Activated naive CD8-positive, alpha-beta T cell treated with anti-CD3 and anti-CD28 coated beads, Interleukin-2, amount 10 ng/mL, durations not matched to agents 7 days and 5 days (primary cell): Measurements from ENCODE around the gene SUMF1. TPM values are rescaled to one million over a fixed set of nuclear protein-coding genes. Genes with fewer than 3 reads are reported as not detected.
"Not testable (repeated sequence)": the region's sequence is repeated elsewhere in the genome, so short reads cannot be mapped to it uniquely, and the experiment has no call there.

Experiments used
- ATAC-seq: fragments of 150-1000 bp; cut with Tn5 transposase; one replicate; pipeline ENCODE4 v1.10.0; 2021; ENCODE audit warnings: low read depth, moderate library complexity
- POLR2A ChIA-PET: fragments of 350-600 bp; sonication (Branson Sonifier 250); formaldehyde crosslinking; loops from one replicate; lab custom pipeline; 2021; ENCODE audit warnings: antibody characterized with exemption; lab: Charles Lee
- DNase-seq: peaks from one replicate; pipeline ENCODE4 v3.0.0; 2021
- H3K27ac Mint-ChIP-seq: one replicate; pipeline ENCODE4 v1.8.0; 2022; ENCODE audit warnings: mild to moderate bottlenecking, mixed read lengths
- H3K27me3 Mint-ChIP-seq: one replicate; pipeline ENCODE4 v1.8.0; 2022; ENCODE audit warnings: mild to moderate bottlenecking, moderate library complexity, mixed read lengths
- H3K36me3 Mint-ChIP-seq: one replicate; pipeline ENCODE4 v1.8.0; 2021; ENCODE audit warnings: mild to moderate bottlenecking, mixed read lengths
- H3K4me1 Mint-ChIP-seq: one replicate; pipeline ENCODE4 v1.8.0; 2021; ENCODE audit warnings: mixed read lengths
- H3K4me3 Mint-ChIP-seq: one replicate; pipeline ENCODE4 v1.8.0; 2022; ENCODE audit warnings: mild to moderate bottlenecking, moderate library complexity, mixed read lengths
- H3K9me3 Mint-ChIP-seq: one replicate; pipeline ENCODE4 v1.8.0; 2021; ENCODE audit warnings: mixed read lengths
- total RNA-seq, 2 experiments: library from RNA; stranded (reverse); gene quantifications; one replicate each; pipeline ENCODE4 v1.2.3, GENCODE V29; 2021

The SUMF1 gene
- total RNA-seq, 2 experiments from 2014 or later, result 9.1 to 13.7 TPM

DNA sequence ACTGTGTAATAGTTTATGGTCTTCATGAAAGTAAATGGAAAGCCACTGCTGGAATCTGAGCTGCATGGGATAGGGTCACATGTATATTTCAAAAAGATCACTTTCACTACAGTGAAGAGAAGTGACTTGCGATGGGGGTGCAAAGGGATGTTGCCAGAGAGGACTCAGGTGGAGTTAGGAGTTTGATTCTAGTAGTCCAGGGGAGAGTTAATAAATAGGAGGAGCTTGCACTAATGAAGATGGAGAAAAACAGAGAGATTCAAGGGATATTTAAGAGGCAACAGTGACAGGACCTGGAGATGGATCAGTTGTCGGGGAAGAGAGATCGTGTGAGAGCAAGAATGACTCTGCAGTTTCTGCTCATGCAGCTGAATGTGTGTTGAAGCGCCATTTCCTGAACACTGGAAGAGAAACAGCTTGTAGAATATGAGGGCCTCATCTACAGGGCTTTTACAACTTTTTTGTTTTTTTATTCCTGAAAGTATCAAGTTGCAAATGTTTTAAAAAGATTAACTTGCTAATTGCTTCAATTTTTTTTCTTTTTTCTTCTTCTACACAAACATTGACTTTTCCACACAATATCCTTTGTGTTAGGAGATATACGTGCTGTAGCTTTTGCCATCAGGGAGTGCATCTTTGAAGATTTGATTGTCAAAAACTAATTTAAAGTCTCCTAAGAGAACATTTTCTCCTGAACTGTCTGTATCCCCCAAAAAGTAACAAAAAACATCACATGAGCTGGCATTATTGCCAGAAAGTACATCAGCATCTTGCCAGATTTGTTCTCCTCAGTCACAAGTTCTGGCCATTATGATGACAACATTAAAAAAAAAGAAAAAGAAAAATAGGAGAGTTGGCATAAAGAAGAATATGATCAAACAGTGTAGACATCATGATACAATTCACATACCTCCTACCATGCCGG, 126.4 kb downstream of the SUMF1 start:
- no peaks in the 10 kb centered on the region for H3K27me3 Mint-ChIP-seq
- H3K9me3 Mint-ChIP-seq, result no peaks in the 10 kb centered on the region
- H3K27ac Mint-ChIP-seq, result no peak overlapping the region
- H3K4me3 Mint-ChIP-seq, result no peak overlapping the region
- ATAC-seq (no peak), DNase-seq (no peak)
- peaks cover 12% of the 10 kb centered on the region for H3K4me1 Mint-ChIP-seq
- peaks cover 2% of the 10 kb centered on the region for H3K36me3 Mint-ChIP-seq
- POLR2A ChIA-PET, result no interaction called here

DNA sequence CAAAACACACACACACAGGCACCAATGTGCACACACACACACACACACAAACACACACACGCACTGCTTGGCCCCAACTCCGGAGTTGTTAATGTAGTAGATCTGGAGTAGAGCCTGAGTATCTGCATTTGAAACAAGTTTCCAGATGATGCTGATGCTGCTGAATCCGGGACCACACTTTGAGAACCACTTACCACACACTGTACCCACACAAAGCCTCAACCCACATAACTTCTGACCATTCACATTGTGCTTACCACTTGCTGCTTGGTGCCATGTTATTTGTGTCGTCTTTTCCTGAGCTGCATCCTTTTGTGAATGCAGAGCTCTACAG, 127.0 kb downstream of the SUMF1 start:
- Mint-ChIP-seq H3K27ac (no peak overlapping the region), H3K4me3 (no peak overlapping the region), H3K27me3 (no peaks in the 10 kb centered on the region), H3K36me3 (peaks cover 2% of the 10 kb centered on the region), H3K9me3 (no peaks in the 10 kb centered on the region), H3K4me1 (peaks cover 12% of the 10 kb centered on the region)
- DNase-seq (no peak), ATAC-seq (no peak)
- POLR2A ChIA-PET, result no interaction called here

DNA sequence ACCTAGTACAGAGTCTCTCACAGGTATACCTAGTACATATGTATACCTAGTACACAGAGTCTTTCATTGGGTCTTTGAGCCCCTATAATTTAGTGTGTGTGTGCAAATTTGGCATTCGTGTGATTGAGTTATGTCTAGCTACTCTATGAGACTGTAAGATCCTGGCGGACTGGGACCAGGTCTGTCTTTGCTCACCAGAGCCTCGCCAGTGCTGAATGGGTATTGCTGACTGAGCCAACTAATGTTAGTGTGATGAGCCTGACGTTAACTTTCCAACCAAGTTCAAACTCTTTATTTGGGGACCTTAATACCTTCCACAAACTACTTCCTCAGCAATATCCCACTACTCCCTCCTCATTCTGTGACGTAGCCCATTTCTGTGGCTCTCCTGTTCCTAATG, 128.3 kb downstream of the SUMF1 start:
- DNase-seq (no peak), ATAC-seq (no peak)
- Mint-ChIP-seq H3K36me3 (peaks cover 2% of the 10 kb centered on the region), H3K9me3 (no peaks in the 10 kb centered on the region), H3K27me3 (no peaks in the 10 kb centered on the region), H3K4me1 (peaks cover 12% of the 10 kb centered on the region), H3K27ac (no peak overlapping the region), H3K4me3 (no peak overlapping the region)
- POLR2A ChIA-PET, result no interaction called here

DNA sequence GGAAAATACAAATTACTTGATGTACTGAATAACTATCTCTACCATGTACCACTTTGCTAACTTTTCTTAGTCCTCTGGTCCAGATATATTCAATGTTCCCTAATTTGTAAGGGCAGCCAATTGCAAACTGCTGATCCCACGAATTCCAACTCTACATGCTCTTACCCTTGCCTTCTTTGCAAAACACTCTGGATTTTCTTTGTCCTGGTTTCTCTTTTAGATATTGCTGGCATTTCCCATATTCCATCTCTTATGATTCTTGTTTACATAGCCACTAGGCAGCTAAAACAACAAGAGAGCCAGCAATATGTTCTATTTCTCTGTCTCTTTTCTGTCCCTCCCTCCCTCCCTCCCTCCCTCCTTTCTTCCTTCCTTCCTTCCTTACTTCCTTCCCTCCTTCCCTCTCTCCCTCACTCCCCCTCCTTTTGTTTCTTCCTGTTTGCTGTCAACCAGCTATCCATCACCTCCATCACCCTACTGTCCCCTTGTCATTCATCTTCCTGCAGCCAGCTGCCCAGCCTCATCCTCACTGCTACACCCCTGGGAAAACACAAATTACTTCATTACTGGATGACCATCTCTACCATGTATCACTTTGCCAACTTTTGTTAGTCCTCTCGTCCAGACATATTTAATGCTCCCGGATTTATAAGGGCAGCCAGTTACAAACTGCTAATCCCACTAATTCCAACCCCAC, 130.1 kb downstream of the SUMF1 start:
- Mint-ChIP-seq H3K27me3 (no peaks in the 10 kb centered on the region), H3K36me3 (peaks cover 2% of the 10 kb centered on the region), H3K27ac (no peak overlapping the region), H3K9me3 (no peaks in the 10 kb centered on the region), H3K4me1 (peaks cover 12% of the 10 kb centered on the region), H3K4me3 (no peak overlapping the region)
- DNase-seq (no peak), ATAC-seq (no peak)
- POLR2A ChIA-PET, result no interaction called here

DNA sequence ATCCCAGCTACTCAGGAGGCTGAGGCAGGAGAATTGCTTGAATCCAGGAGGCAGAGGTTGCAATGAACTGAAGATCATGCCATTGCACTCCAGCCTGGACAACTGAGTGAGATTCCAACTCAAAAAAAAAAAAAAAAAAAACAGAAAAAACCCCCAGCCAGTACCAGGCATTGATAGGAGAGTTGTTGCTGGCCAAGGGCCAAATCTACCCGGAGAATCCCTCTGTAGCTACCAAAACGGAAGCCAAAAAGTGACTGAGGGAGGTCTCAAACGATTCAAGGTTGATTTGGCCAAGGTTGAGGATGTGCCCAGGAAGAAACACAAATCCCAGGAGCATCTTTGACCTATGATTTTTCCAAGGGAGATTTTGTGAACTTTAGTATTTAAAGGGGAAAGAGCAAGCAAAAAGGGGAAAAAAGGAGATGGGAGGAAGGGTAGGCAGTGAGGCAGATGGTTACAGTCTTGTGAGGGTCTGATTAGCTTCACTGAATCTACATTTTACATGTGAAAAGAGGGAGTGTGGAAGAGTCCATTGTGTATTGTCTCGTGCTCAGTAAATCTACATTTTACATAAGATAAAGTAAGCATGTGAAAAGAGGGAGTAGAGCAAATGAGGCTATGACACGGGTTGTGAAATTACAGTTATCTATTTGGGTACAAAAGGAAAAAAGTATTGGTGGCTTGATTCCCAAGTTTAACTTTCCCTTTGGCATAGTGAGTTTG, 131.1 kb downstream of the SUMF1 start:
- no peak overlapping the region for H3K4me3 Mint-ChIP-seq
- no peak overlapping the region for H3K27ac Mint-ChIP-seq
- H3K9me3 Mint-ChIP-seq, result no peaks in the 10 kb centered on the region
- DNase-seq (no peak), ATAC-seq (no peak)
- POLR2A ChIA-PET, result no interaction called here
- H3K4me1 Mint-ChIP-seq, result peaks cover 11% of the 10 kb centered on the region
- no peaks in the 10 kb centered on the region for H3K27me3 Mint-ChIP-seq
- peaks cover 2% of the 10 kb centered on the region for H3K36me3 Mint-ChIP-seq

DNA sequence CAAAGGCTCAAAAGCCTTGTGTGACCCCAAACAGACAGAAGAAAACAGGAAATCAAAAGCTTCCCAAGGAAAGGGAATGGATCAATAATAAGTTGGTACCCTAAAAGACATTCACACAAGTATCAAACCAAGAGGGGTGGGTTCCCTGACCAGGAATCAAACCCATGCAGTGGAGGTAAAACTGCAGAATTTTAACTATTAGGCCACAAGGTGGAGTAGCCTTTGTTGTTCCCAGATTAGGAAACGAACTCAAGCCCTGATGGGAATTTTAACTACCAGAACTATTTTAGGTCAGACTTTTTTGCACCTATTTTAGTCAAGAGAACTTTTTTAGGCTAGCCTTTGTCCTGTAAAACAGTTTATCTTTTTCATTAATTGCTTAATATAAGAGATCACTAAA, 132.5 kb downstream of the SUMF1 start:
- POLR2A ChIA-PET, result no interaction called here
- Mint-ChIP-seq H3K36me3 (peaks cover 4% of the 10 kb centered on the region), H3K4me1 (peaks cover 5% of the 10 kb centered on the region), H3K27ac (no peak overlapping the region), H3K27me3 (no peaks in the 10 kb centered on the region), H3K9me3 (peaks cover 5% of the 10 kb centered on the region), H3K4me3 (no peak overlapping the region)
- ATAC-seq (no peak), DNase-seq (no peak)

DNA sequence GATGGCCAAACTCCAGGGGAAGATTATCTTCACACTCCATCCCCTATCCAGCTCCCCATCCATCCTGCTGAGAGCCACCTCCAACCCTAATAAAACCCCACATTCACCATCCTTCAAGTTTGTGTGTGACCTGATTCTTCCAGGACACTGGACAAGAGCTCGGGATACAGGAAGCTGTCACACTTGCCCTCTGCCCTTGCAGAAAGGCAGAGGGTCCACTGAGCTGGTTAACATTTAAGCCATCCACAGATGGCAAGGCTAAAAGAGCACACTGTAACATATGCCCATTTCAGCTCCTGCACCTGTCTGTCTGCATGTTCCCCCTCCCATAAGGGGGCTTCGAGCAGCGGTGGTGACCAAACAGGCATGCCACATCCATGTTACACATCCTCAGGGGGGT, 134.1 kb downstream of the SUMF1 start:
- Mint-ChIP-seq H3K27me3 (no peaks in the 10 kb centered on the region), H3K4me3 (no peak overlapping the region), H3K4me1 (peaks cover 5% of the 10 kb centered on the region), H3K36me3 (peaks cover 8% of the 10 kb centered on the region), H3K27ac (no peak overlapping the region), H3K9me3 (peaks cover 5% of the 10 kb centered on the region)
- POLR2A ChIA-PET, result no interaction called here
- no peak for DNase-seq
- ATAC-seq, result no peak

DNA sequence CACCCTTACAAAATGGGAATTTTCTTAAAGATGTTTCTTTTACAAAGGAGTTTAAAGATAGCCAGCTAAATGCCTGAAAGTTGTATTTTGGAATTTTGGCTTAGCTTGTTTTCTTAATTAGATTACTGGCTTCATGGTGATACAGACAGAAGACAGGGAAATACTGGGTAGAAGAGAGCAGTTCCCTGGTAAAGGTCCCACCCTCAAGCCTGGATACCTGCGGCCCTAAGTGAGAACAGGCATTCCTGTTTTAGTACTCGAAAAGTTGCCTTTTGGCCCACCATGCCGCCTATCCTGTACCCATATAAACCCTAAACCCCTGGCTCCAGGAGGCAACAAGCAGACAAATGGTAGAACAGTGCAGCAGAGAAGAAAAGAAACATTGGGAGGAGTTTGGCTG, 134.5 kb downstream of the SUMF1 start:
- POLR2A ChIA-PET, result no interaction called here
- peaks cover 5% of the 10 kb centered on the region for H3K9me3 Mint-ChIP-seq
- ATAC-seq, result no peak

DNA sequence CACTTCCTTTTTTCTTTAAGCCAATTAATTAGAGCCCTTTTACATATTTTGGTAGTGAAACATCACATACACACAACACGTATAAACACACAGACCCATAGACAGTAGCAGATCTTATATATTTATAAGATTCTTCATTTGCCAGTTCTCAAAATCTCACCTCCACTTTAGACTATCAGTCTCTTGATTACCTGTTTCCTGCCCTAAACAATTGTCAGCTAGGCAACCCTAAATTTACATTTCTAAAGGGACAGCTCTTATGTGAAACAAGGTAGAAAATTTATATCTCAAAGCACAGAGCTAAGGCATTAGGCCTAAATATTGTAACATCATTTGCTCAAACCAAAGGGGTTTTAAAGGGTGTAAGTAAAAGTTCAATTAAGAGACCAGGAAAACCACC, 135.0 kb downstream of the SUMF1 start:
- peaks cover 8% of the 10 kb centered on the region for H3K36me3 Mint-ChIP-seq

More for the DNA sequence above, 134.5 kb downstream of the SUMF1 start:
- Mint-ChIP-seq H3K36me3 (peaks cover 8% of the 10 kb centered on the region), H3K4me3 (no peak overlapping the region), H3K27ac (no peak overlapping the region), H3K27me3 (no peaks in the 10 kb centered on the region), H3K4me1 (peaks cover 3% of the 10 kb centered on the region)
- DNase-seq, result no peak

DNA sequence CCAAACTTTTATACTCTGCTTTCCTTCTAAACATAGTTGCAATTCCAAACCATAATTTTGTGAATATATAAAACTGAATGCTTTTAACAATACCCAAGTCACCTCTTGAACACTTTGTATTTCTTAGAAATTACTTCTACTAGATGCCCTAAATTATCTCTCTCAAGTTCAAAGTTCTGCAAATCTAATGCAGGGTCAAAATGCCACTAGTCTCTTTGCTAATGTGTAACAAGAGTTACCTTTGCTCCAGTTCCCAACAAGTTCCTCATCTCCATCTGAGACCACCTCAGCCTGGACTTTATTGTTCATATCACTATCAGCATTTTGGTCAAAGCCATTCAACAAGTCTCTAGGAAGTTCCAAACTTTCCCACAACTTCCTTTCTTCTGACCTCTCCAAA, 137.3 kb downstream of the SUMF1 start:
- POLR2A ChIA-PET, DNase-seq, ATAC-seq, H3K27me3 Mint-ChIP-seq, H3K9me3 Mint-ChIP-seq, H3K36me3 Mint-ChIP-seq, H3K27ac Mint-ChIP-seq, H3K4me3 Mint-ChIP-seq, H3K4me1 Mint-ChIP-seq: not testable (repeated sequence)

More for the DNA sequence above, 135.0 kb downstream of the SUMF1 start:
- H3K4me3 Mint-ChIP-seq, result no peak overlapping the region
- POLR2A ChIA-PET, result no interaction called here
- peaks cover 6% of the 10 kb centered on the region for H3K9me3 Mint-ChIP-seq
- H3K4me1 Mint-ChIP-seq, result peaks cover under 1% of the 10 kb centered on the region
- no peaks in the 10 kb centered on the region for H3K27me3 Mint-ChIP-seq
- H3K27ac Mint-ChIP-seq, result no peak overlapping the region
- ATAC-seq, result no peak
- DNase-seq, result no peak

DNA sequence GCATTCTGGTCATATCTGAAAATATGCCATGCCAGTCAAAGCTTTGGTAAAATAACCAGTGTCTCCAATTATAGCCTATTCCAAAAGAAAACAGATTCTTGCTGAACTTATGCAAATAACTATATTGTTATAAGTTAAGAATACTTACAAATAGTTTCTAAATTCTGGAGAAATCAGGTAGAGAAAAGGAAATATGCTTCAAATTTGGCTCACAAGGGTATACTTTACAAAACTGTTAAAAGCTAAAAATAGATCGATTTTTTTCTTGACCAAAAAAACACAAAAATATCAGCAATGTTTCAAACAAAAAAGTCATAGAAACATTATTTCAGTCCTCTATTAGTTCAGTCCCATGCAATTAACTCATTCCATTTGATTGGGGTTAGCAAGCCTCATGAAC, 140.2 kb downstream of the SUMF1 start:
- H3K36me3 Mint-ChIP-seq, result peaks cover 8% of the 10 kb centered on the region
- DNase-seq (no peak), ATAC-seq (no peak)
- no peaks in the 10 kb centered on the region for H3K27me3 Mint-ChIP-seq
- no peak overlapping the region for H3K27ac Mint-ChIP-seq
- peaks cover 8% of the 10 kb centered on the region for H3K9me3 Mint-ChIP-seq
- H3K4me1 Mint-ChIP-seq, result no peaks in the 10 kb centered on the region
- no peak overlapping the region for H3K4me3 Mint-ChIP-seq
- POLR2A ChIA-PET, result no interaction called here

DNA sequence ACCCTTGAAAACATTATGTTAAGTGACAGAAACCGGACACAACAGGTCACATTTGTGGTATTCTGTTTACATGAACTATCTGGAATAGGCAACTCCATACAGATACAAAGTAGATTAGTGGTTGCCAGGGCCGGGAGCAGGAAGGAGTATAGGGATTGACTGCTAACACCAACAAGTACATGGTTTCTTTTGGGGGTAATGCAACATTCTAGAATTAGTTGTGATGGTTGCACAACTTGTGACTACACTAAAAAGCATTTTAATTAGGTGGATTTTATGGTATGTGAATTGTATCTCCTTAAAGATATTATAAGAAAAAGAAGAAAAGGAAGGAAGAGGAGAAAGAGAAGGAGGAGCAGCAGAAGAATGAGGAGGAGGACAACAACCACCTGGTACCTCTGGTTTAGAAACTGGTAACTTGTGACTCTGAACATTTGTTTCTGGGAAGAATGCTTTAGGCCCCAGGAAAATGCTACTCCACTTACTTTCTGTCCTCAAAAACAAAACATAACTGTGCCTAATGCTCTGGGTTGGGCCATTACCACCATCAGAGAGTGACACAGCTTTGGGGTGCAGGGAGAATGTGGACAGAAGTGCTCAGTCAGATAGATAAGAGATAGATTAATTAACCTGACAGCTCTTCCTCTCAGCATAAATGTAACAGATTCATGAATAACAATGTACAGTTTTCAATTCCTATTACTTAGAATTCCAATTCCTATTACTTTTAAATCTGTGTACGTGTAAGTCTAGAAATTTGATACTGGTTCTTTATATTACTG, 143.6 kb downstream of the SUMF1 start:
- ATAC-seq (no peak), DNase-seq (no peak)
- POLR2A ChIA-PET, result no interaction called here
- Mint-ChIP-seq H3K36me3 (peaks cover under 1% of the 10 kb centered on the region), H3K9me3 (peaks cover 4% of the 10 kb centered on the region), H3K27me3 (no peaks in the 10 kb centered on the region), H3K27ac (no peak overlapping the region), H3K4me3 (no peak overlapping the region), H3K4me1 (no peaks in the 10 kb centered on the region)

DNA sequence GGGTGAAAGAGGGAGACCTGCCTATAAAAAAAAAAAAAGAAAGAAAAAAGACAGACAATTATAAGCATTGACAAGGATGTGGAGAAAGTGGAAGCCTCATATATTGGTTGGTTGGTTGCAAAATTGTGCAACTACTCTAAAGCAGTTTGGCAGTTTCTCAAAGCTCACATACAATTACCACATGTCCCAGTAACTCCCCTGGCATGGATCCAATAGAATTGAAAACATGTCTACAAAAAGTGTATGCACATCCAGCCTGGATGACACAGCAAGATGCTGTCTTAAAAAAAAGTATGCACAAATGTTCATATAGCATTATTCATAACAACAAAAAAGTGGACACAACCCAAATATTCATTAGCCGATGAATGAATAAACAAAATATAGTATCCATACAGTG, 144.4 kb downstream of the SUMF1 start:
- Mint-ChIP-seq H3K27ac (no peak overlapping the region), H3K9me3 (peaks cover 4% of the 10 kb centered on the region), H3K4me3 (no peak overlapping the region), H3K4me1 (no peaks in the 10 kb centered on the region), H3K27me3 (no peaks in the 10 kb centered on the region), H3K36me3 (no peaks in the 10 kb centered on the region)
- no peak for ATAC-seq
- POLR2A ChIA-PET, result no interaction called here
- DNase-seq, result no peak
